HepG2 (cell line): Measurements from ENCODE around the gene VPS9D1. TPM values are rescaled to one million over a fixed set of nuclear protein-coding genes. Genes with fewer than 3 reads are reported as not detected.
A peak's percentile ranks its signal among the peaks of the same experiment; 100 is the strongest.

Experiments used
- NFYC ChIP-seq: IDR thresholded peaks from 2 replicates; pipeline ENCODE4 v1.6.1; 2016; ENCODE audit warnings: missing genetic modification reagents, missing compliant biosample characterization
- NR2F6 ChIP-seq, 2 experiments: IDR thresholded peaks; 2 replicates each; pipeline ENCODE4 v1.6.1; 2016; ENCODE audit warnings: antibody characterized with exemption in 1 of 2, mild to moderate bottlenecking in 1 of 2
- PHF5A ChIP-seq: IDR thresholded peaks from one replicate; pipeline ENCODE4 v1.6.1; 2018; ENCODE audit warnings: low read depth, missing genetic modification reagents; ENCODE audit not compliant: unreplicated experiment
- RORA ChIP-seq: sonication (generic); formaldehyde crosslinking; IDR thresholded peaks from 2 replicates; pipeline ENCODE4 v1.5.0; 2020; ENCODE audit warnings: mild to moderate bottlenecking, missing genetic modification reagents, moderate library complexity
- TGIF2 ChIP-seq: IDR thresholded peaks from 2 replicates; pipeline ENCODE4 v1.6.1; 2016; ENCODE audit warnings: control low read depth, missing compliant biosample characterization
- ZBTB7B ChIP-seq: sonication (generic); formaldehyde crosslinking; IDR thresholded peaks from 2 replicates; pipeline ENCODE4 v1.4.0; 2020; ENCODE audit warnings: missing genetic modification reagents
- ZNF205 ChIP-seq: IDR thresholded peaks from 2 replicates; pipeline ENCODE4 v1.6.1; 2018; ENCODE audit warnings: missing biosample characterization, missing genetic modification reagents
- ZNF30 ChIP-seq: sonication (generic); formaldehyde crosslinking; IDR thresholded peaks from 2 replicates; pipeline ENCODE4 v1.5.0; 2020; ENCODE audit warnings: mild to moderate bottlenecking, missing genetic modification reagents
- ZNF496 ChIP-seq: sonication (generic); formaldehyde crosslinking; IDR thresholded peaks from 2 replicates; pipeline ENCODE4 v1.8.1; 2023; ENCODE audit warnings: mild to moderate bottlenecking, moderate library complexity, missing genetic modification reagents; ENCODE audit not compliant: insufficient replicate concordance
- ZNF703 ChIP-seq: sonication (generic); formaldehyde crosslinking; IDR thresholded peaks from 2 replicates; pipeline ENCODE4 v1.5.1; 2020; ENCODE audit warnings: missing genetic modification reagents, mild to moderate bottlenecking, moderate library complexity, borderline replicate concordance
- ZNF747 ChIP-seq: sonication (generic); formaldehyde crosslinking; IDR thresholded peaks from 2 replicates; pipeline ENCODE4 v1.8.1; 2023; ENCODE audit warnings: missing genetic modification reagents, mild to moderate bottlenecking, borderline replicate concordance
- ZNF749 ChIP-seq: sonication (generic); formaldehyde crosslinking; IDR thresholded peaks from 2 replicates; pipeline ENCODE4 v1.8.0; 2022; ENCODE audit warnings: mild to moderate bottlenecking, missing genetic modification reagents, moderate library complexity, borderline replicate concordance
- ZNF780A ChIP-seq: sonication (generic); formaldehyde crosslinking; IDR thresholded peaks from 2 replicates; pipeline ENCODE4 v1.8.0; 2022; ENCODE audit warnings: mild to moderate bottlenecking, missing genetic modification reagents, moderate library complexity
- ZNF850 ChIP-seq: sonication (generic); formaldehyde crosslinking; conservative IDR thresholded peaks from 2 replicates; pipeline ENCODE4 v1.9.0; 2021; ENCODE audit warnings: mild to moderate bottlenecking, missing genetic modification reagents
- polyA plus RNA-seq, 8 experiments: library from polyadenylated mRNA; depleted of rRNA in 3 of 8; stranded (reverse) in 7 of 8; unstranded in 1 of 8; fragments of >200 nt; fragmentation: Illumina TruSeq in 4 of 8; extraction: Trizol in 4 of 8; gene quantifications; 2 replicates each; pipeline versions ENCODE4 v1.2.1 to v1.2.3, GENCODE V29; 2011 to 2016; ENCODE audit warnings: low read depth in 4 of 8, missing spikeins in 1 of 8, mixed read lengths in 1 of 8; ENCODE audit not compliant: insufficient read depth in 1 of 8
- total RNA-seq, 5 experiments: library from RNA; depleted of rRNA; stranded (reverse); fragments of >200 nt; fragmentation: Illumina TruSeq; extraction: Trizol; gene quantifications; 2 replicates each; pipeline ENCODE4 v1.2.3, GENCODE V29; 2016; ENCODE audit warnings: low read depth in 1 of 5
- TF ChIP-seq, protein P1 (sequence below), 2 experiments: sonication (generic) in 1 of 2; formaldehyde crosslinking in 1 of 2; IDR thresholded peaks; 2 replicates each; pipeline versions ENCODE4 v1.4.0 to v1.6.1; 2016 to 2020; ENCODE audit warnings: borderline replicate concordance in 1 of 2, low read depth in 1 of 2, mild to moderate bottlenecking in 1 of 2, missing genetic modification reagents in 1 of 2
- TF ChIP-seq, protein P2 (sequence below): sonication (generic); formaldehyde crosslinking; IDR thresholded peaks from 2 replicates; pipeline ENCODE4 v1.5.0; 2020; ENCODE audit warnings: missing genetic modification reagents
- TF ChIP-seq, protein P3 (sequence below): sonication (generic); formaldehyde crosslinking; IDR thresholded peaks from 2 replicates; pipeline ENCODE4 v1.4.0; 2020; ENCODE audit warnings: missing genetic modification reagents
- TF ChIP-seq, protein P4 (sequence below): sonication (generic); formaldehyde crosslinking; IDR thresholded peaks from 2 replicates; pipeline ENCODE4 v1.5.0; 2020; ENCODE audit warnings: missing genetic modification reagents, mild to moderate bottlenecking, borderline replicate concordance
- TF ChIP-seq, protein P5 (sequence below): sonication (generic); formaldehyde crosslinking; IDR thresholded peaks from 2 replicates; pipeline ENCODE4 v1.8.0; 2022; ENCODE audit warnings: mild to moderate bottlenecking, missing genetic modification reagents, moderate library complexity

VPS9D1 gene
- total and polyA plus RNA-seq, 2 of the 13 experiments (the other 11 are each of a cell fraction or from before 2014, with no cell fraction given), result 10.1 to 13.2 TPM

DNA sequence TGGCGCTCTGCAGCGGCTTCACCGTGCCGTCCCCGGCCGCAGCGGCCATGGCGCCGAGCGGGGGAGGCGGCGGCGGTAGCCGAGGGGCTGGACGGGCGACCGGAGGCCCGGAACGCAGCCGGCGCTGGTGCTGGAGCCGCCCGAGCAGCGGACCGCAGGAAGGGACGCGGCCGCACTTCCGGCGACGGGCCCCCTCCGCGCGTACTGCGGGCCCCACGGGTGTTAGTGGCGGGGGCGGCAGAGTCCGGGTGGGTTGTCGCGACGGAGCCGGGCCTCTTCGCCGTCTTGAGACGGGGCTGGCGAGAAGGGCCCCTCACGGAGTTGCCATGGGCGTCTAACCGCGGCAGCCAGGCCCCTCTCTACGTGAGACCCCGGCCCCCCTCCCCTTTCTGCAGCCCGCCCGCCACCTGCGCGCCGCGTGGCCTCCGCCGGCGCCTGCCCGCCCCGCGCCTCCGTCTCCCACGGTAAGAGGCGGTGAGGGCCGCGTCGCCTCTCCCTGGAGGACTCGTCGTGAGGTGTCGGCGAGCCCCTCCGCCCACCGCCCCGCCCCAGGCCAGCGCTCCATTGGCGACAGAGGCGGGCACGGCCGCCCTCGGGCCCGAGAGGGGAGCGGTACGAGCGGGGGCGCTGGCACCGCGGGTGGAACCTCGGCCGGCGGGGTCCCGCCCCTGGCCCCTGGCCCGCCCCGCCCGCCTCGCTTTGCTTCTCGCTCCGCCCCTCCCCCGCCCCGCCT is at the start of gene VPS9D1, which contains the start of gene ZNF276 (continued):
- TF ChIP-seq, protein P1, sequence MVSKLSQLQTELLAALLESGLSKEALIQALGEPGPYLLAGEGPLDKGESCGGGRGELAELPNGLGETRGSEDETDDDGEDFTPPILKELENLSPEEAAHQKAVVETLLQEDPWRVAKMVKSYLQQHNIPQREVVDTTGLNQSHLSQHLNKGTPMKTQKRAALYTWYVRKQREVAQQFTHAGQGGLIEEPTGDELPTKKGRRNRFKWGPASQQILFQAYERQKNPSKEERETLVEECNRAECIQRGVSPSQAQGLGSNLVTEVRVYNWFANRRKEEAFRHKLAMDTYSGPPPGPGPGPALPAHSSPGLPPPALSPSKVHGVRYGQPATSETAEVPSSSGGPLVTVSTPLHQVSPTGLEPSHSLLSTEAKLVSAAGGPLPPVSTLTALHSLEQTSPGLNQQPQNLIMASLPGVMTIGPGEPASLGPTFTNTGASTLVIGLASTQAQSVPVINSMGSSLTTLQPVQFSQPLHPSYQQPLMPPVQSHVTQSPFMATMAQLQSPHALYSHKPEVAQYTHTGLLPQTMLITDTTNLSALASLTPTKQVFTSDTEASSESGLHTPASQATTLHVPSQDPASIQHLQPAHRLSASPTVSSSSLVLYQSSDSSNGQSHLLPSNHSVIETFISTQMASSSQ (IDR thresholded peaks at IDR 0.05; ENCODE audit: low read depth), result no peak; the same call in 1 of the 2 replicates
- TF ChIP-seq, protein P1 (CRISPR knock-in tag; IDR thresholded peaks at IDR 0.05; ENCODE audit: borderline replicate concordance), result peak; percentile 78; the same call in 1 of the 2 replicates
- TF ChIP-seq ZNF205 (CRISPR knock-in tag) (0 out of 2 replicates have a peak, but pooled peaks have one; percentile 77), ZNF496 (CRISPR knock-in tag) (no peak), NR2F6 (IDR thresholded peaks at IDR 0.05) (no peak), NR2F6 (CRISPR knock-in tag; IDR thresholded peaks at IDR 0.05) (0 out of 2 replicates have a peak, but pooled peaks have one; percentile 31), NFYC (CRISPR knock-in tag) (no peak), ZBTB7B (CRISPR knock-in tag) (peak; percentile 94; the same call in 1 of the 2 replicates), ZNF703 (no peak), ZNF850 (CRISPR knock-in tag) (peak; percentile 64; the same call in 1 of the 2 replicates), TGIF2 (CRISPR knock-in tag) (0 out of 2 replicates have a peak, but pooled peaks have one; percentile 43), PHF5A (CRISPR knock-in tag) (peak; percentile 90), ZNF747 (CRISPR knock-in tag) (peak; percentile 77), ZNF780A (CRISPR knock-in tag) (peak; percentile 66; the same call in 1 of the 2 replicates), RORA (no peak), ZNF30 (no peak; the same call in 1 of the 2 replicates), ZNF749 (CRISPR knock-in tag) (peak; percentile 96)
- TF ChIP-seq, protein P2, sequence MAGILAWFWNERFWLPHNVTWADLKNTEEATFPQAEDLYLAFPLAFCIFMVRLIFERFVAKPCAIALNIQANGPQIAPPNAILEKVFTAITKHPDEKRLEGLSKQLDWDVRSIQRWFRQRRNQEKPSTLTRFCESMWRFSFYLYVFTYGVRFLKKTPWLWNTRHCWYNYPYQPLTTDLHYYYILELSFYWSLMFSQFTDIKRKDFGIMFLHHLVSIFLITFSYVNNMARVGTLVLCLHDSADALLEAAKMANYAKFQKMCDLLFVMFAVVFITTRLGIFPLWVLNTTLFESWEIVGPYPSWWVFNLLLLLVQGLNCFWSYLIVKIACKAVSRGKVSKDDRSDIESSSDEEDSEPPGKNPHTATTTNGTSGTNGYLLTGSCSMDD (CRISPR knock-in tag), result no peak
- TF ChIP-seq, protein P3, sequence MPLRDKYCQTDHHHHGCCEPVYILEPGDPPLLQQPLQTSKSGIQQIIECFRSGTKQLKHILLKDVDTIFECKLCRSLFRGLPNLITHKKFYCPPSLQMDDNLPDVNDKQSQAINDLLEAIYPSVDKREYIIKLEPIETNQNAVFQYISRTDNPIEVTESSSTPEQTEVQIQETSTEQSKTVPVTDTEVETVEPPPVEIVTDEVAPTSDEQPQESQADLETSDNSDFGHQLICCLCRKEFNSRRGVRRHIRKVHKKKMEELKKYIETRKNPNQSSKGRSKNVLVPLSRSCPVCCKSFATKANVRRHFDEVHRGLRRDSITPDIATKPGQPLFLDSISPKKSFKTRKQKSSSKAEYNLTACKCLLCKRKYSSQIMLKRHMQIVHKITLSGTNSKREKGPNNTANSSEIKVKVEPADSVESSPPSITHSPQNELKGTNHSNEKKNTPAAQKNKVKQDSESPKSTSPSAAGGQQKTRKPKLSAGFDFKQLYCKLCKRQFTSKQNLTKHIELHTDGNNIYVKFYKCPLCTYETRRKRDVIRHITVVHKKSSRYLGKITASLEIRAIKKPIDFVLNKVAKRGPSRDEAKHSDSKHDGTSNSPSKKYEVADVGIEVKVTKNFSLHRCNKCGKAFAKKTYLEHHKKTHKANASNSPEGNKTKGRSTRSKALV (CRISPR knock-in tag), result peak; percentile 10; the same call in 1 of the 2 replicates
- TF ChIP-seq, protein P4, sequence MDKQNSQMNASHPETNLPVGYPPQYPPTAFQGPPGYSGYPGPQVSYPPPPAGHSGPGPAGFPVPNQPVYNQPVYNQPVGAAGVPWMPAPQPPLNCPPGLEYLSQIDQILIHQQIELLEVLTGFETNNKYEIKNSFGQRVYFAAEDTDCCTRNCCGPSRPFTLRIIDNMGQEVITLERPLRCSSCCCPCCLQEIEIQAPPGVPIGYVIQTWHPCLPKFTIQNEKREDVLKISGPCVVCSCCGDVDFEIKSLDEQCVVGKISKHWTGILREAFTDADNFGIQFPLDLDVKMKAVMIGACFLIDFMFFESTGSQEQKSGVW (CRISPR knock-in tag), result peak; percentile 25; the same call in 1 of the 2 replicates
- TF ChIP-seq, protein P5, sequence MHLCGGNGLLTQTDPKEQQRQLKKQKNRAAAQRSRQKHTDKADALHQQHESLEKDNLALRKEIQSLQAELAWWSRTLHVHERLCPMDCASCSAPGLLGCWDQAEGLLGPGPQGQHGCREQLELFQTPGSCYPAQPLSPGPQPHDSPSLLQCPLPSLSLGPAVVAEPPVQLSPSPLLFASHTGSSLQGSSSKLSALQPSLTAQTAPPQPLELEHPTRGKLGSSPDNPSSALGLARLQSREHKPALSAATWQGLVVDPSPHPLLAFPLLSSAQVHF (CRISPR knock-in tag), result no peak; the same call in 1 of the 2 replicates
